Right forelimb (tissue), 1 donor: ENCODE data around the gene RGS5.

ENCODE experiments used
- DNase-seq: peaks from one replicate; pipeline ENCODE4 v3.0.0-alpha.2; 2018

RGS5 gene

GRCh38 chr1:163141556-163141955, 61.2 kb downstream of the RGS5 start:
- no peak for DNase-seq

GRCh38 chr1:163137556-163138265, 65.0 kb downstream of the RGS5 start:
- no peak for DNase-seq

- DNase-seq: no peak
Measured at GRCh38 chr1:163131981-163132380, 70.7 kb downstream of the RGS5 start.

- no peak for DNase-seq
Measured at GRCh38 chr1:163130225-163130856, 72.4 kb downstream of the RGS5 start.

GRCh38 chr1:163128282-163128681, 74.4 kb downstream of the RGS5 start:
- DNase-seq: no peak

- DNase-seq: no peak
Measured at GRCh38 chr1:163124812-163125211, 77.9 kb downstream of the RGS5 start.

- DNase-seq: no peak
Measured at GRCh38 chr1:163120372-163120771, 82.3 kb downstream of the RGS5 start.

- no peak for DNase-seq
Measured at GRCh38 chr1:163119707-163120106, 83.0 kb downstream of the RGS5 start.

- DNase-seq: no peak
Measured at GRCh38 chr1:163115887-163116286, 86.8 kb downstream of the RGS5 start.

GRCh38 chr1:163107655-163108054, 95.1 kb downstream of the RGS5 start:
- DNase-seq: no peak

- DNase-seq: no peak
Measured at GRCh38 chr1:163106364-163106987, 96.2 kb downstream of the RGS5 start.

GRCh38 chr1:163104385-163105099, 98.2 kb downstream of the RGS5 start:
- DNase-seq: no peak

- DNase-seq: no peak
Measured at GRCh38 chr1:163102590-163102989, 100.1 kb downstream of the RGS5 start.

GRCh38 chr1:163095213-163095612, 107.5 kb downstream of the RGS5 start:
- DNase-seq: no peak

- DNase-seq: no peak
Measured at GRCh38 chr1:163094589-163094988, 108.1 kb downstream of the RGS5 start.

GRCh38 chr1:163094182-163094581, 108.5 kb downstream of the RGS5 start:
- no peak for DNase-seq

- DNase-seq: no peak
Measured at GRCh38 chr1:163093579-163093978, 109.1 kb downstream of the RGS5 start.

GRCh38 chr1:163093169-163093568, 109.5 kb downstream of the RGS5 start:
- DNase-seq: no peak
